ENCODE measurements around the gene GPC6.
A peak's percentile ranks its signal among the peaks of the same experiment; 100 is the strongest.
"Not testable (repeated sequence)": the region's sequence is repeated elsewhere in the genome, so short reads cannot be mapped to it uniquely, and the experiment has no call there.

Gene GPC6

GRCh38 chr13:93318534-93319254 is 92.1 kb downstream of the GPC6 start:
- no peak for DNase-seq (ENCODE audit: low read depth)

- no peak for DNase-seq (ENCODE audit: low read depth)
Measured at GRCh38 chr13:93320942-93321341, 94.3 kb downstream of the GPC6 start.

GRCh38 chr13:93323880-93324279 is 97.3 kb downstream of the GPC6 start:
- DNase-seq (ENCODE audit: low read depth) = not testable (repeated sequence)

- DNase-seq (ENCODE audit: low read depth) = no peak
Measured at GRCh38 chr13:93325303-93326233, 99.0 kb downstream of the GPC6 start.

GRCh38 chr13:93326234-93326811 is 99.7 kb downstream of the GPC6 start:
- no peak for DNase-seq (ENCODE audit: low read depth)

- no peak for DNase-seq (ENCODE audit: low read depth)
Measured at GRCh38 chr13:93328943-93329342, 102.3 kb downstream of the GPC6 start.

GRCh38 chr13:93336728-93337127 is 110.1 kb downstream of the GPC6 start:
- no peak for DNase-seq (ENCODE audit: low read depth)

GRCh38 chr13:93338030-93338429 is 111.4 kb downstream of the GPC6 start:
- no peak for DNase-seq (ENCODE audit: low read depth)

GRCh38 chr13:93338906-93339305 is 112.3 kb downstream of the GPC6 start:
- DNase-seq (ENCODE audit: low read depth) = no peak

GRCh38 chr13:93339550-93339949 is 112.9 kb downstream of the GPC6 start:
- no peak for DNase-seq (ENCODE audit: low read depth)

- no peak for DNase-seq (ENCODE audit: low read depth)
Measured at GRCh38 chr13:93341517-93341916, 114.9 kb downstream of the GPC6 start.

GRCh38 chr13:93343097-93343496 is 116.5 kb downstream of the GPC6 start:
- no peak for DNase-seq (ENCODE audit: low read depth)

GRCh38 chr13:93344048-93344705 is 117.6 kb downstream of the GPC6 start:
- no peak for DNase-seq (ENCODE audit: low read depth)

- DNase-seq (ENCODE audit: low read depth) = no peak
Measured at GRCh38 chr13:93345024-93345423, 118.4 kb downstream of the GPC6 start.

- peak; percentile 23 for DNase-seq (ENCODE audit: low read depth)
Measured at GRCh38 chr13:93345770-93346169, 119.2 kb downstream of the GPC6 start.

GRCh38 chr13:93352616-93353015 is 126.0 kb downstream of the GPC6 start:
- no peak for DNase-seq (ENCODE audit: low read depth)

GRCh38 chr13:93355094-93355493 is 128.5 kb downstream of the GPC6 start:
- DNase-seq (ENCODE audit: low read depth) = no peak

GRCh38 chr13:93356469-93356868 is 129.9 kb downstream of the GPC6 start:
- DNase-seq (ENCODE audit: low read depth) = no peak

- DNase-seq (ENCODE audit: low read depth) = no peak
Measured at GRCh38 chr13:93360021-93360420, 133.4 kb downstream of the GPC6 start.

- no peak for DNase-seq (ENCODE audit: low read depth)
Measured at GRCh38 chr13:93361703-93362102, 135.1 kb downstream of the GPC6 start.

GRCh38 chr13:93364166-93364565 is 137.6 kb downstream of the GPC6 start:
- DNase-seq (ENCODE audit: low read depth) = no peak

- DNase-seq (ENCODE audit: low read depth) = no peak
Measured at GRCh38 chr13:93368296-93368695, 141.7 kb downstream of the GPC6 start.
